ENCODE results near the gene ZFP2. TPM values are rescaled to one million over a fixed set of nuclear protein-coding genes. Genes with fewer than 3 reads are reported as not detected.

The ZFP2 gene
- total and polyA plus RNA-seq, 2 of the 13 experiments (the other 11 are each of a cell fraction or from before 2014, with no cell fraction given), result 0.27 to 0.42 TPM

DNA sequence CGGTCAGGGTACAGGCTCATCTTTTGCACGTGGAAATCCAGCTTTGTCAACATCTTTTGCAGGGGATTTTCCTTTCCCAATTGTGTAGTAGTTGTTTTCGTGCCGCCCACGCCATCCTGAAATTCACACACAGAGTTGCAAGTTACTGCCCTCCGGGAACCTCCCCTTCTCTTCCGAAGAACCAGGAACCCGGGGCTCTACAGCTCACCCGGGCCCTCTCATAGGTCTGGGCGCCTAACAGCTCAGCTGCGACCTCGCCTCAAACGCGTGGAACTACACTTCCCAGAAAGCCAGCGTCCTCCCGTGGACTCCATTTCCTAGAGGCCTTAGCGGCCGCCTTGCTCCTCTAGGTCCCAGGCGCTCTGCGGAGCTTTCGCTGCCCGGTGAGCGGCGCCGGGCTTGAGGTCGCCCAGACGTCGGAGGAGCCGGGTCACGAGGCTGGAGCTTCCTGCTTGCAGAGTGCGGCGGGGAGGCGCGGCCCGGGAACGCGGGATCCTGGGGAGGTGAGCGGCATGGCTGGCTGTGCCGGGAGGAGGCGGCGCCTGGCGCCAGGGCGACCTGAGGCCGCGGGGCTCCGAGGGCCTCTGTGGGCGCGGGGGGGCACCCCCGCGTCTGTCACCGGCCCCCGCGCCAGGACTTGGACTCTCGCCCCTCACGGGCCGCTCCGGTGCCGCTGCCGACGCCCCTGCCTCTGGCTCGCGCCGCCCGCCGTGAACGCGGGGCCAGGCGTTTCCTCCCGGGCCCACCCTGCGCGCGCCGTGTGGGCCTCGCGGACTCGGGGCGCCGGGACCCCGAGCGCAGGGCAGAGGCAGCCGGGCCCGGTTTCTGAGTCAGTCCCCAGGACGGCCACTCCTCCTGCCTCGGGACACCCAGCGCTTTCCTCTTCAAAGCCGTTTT is 35.8 kb upstream of the ZFP2 start, which contains the start of gene ZNF354B (continued):
- peak; percentile 94 for TF ChIP-seq ZNF335 (CRISPR knock-in tag; IDR thresholded peaks at IDR 0.05)
- TF ChIP-seq, protein P1, sequence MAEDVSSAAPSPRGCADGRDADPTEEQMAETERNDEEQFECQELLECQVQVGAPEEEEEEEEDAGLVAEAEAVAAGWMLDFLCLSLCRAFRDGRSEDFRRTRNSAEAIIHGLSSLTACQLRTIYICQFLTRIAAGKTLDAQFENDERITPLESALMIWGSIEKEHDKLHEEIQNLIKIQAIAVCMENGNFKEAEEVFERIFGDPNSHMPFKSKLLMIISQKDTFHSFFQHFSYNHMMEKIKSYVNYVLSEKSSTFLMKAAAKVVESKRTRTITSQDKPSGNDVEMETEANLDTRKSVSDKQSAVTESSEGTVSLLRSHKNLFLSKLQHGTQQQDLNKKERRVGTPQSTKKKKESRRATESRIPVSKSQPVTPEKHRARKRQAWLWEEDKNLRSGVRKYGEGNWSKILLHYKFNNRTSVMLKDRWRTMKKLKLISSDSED (CRISPR knock-in tag; IDR thresholded peaks at IDR 0.05), result no peak
- peak; percentile 10; the same call in 1 of the 2 replicates for TF ChIP-seq ELF4 (CRISPR knock-in tag; IDR thresholded peaks at IDR 0.05; ENCODE audit: borderline replicate concordance)
- TF ChIP-seq ZNF512 (CRISPR knock-in tag; IDR thresholded peaks at IDR 0.05), result no peak
- no peak for TF ChIP-seq REST (IDR thresholded peaks at IDR 0.05; ENCODE audit: borderline replicate concordance in 1 of 2, low read depth in 1 of 2, low read length in 2 of 2)
- TF ChIP-seq SRY (CRISPR knock-in tag; IDR thresholded peaks at IDR 0.05), result no peak; the same call in 1 of the 2 replicates
- TF ChIP-seq GABPA (IDR thresholded peaks at IDR 0.05; ENCODE audit: low read depth, low read length), result peak; percentile 15; the same call in 1 of the 2 replicates
- TF ChIP-seq GABPA (CRISPR knock-in tag; IDR thresholded peaks at IDR 0.05; ENCODE audit: low read depth), result peak; percentile 85
- no peak for TF ChIP-seq SP140L (CRISPR knock-in tag; IDR thresholded peaks at IDR 0.05; ENCODE audit: borderline replicate concordance)
- no peak; the same call in 1 of the 2 replicates for TF ChIP-seq FOXC1 (CRISPR knock-in tag; IDR thresholded peaks at IDR 0.05; ENCODE audit: borderline replicate concordance)
- TF ChIP-seq ZNF574 (CRISPR knock-in tag; IDR thresholded peaks at IDR 0.05), result peak; percentile 93
- TF ChIP-seq HMGA1 (CRISPR knock-in tag; conservative IDR thresholded peaks at IDR 0.05), result no peak
- TF ChIP-seq LCORL (IDR thresholded peaks at IDR 0.05), result no peak
- TF ChIP-seq LCORL (CRISPR knock-in tag; IDR thresholded peaks at IDR 0.05), result peak; percentile 31; the same call in 1 of the 2 replicates
